Thyroid gland (tissue), 4 donors: Measurements from ENCODE around the gene PACSIN1.

Experiments
- POLR2A ChIP-seq, 2 donors: fragments of 450-650 bp; IDR thresholded peaks; one replicate each; pipeline ENCODE4 v1.6.1; 2017; ENCODE audit warnings: antibody characterized with exemption in 2 of 2, mild to moderate bottlenecking in 2 of 2, moderate library complexity in 1 of 2
- TF ChIP-seq, protein P1 (sequence below), 6 experiments: fragments of 200-600 bp in 3 of 6; fragments of 450-650 bp in 3 of 6; sonication (generic) in 3 of 6; IDR thresholded peaks; one replicate each; pipeline ENCODE4 v1.5.1; 2016 to 2019; ENCODE audit warnings: antibody characterized with exemption in 6 of 6, mild to moderate bottlenecking in 2 of 6, inconsistent platforms in 1 of 6, moderate library complexity in 1 of 6

DNA sequence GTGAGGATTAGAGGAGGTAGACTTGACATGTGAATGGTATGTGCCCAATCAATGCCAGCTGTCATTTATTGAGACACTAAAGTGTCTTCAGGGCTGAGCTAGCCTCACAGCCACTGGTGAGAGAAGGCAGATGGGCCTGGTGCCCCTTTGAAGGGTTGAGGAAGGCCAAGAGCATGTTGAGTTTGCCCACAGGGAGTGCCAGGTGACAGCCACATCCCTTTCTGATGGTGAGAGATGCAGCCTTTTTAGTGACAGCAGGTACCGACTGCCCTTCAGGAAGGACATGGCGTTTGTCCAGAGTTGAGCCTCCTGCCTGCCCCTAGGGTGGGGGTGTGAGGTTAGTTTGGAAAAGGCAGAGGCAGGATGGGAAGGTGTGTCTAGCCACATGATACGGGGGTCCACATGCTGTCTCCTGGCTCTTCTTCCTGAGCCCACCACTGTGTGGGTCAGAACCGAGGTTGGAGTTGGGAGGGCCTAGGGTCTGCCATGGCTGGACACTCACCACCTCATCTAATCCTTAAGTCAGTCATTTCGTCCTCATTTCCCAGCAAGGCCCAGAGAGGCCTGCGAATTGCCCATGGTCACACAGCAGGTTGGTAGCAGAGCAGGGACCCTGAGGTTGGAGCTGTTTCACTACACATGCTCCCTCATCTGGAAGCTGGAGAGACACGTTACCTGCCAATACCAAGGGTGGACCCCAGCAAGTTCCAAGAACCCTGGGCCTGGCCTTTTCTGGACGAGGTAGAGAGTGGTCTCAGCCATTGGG lies 57.7 kb downstream of the PACSIN1 start:
- TF ChIP-seq POLR2A (IDR thresholded peaks at IDR 0.05), result no peak
- TF ChIP-seq, protein P1, sequence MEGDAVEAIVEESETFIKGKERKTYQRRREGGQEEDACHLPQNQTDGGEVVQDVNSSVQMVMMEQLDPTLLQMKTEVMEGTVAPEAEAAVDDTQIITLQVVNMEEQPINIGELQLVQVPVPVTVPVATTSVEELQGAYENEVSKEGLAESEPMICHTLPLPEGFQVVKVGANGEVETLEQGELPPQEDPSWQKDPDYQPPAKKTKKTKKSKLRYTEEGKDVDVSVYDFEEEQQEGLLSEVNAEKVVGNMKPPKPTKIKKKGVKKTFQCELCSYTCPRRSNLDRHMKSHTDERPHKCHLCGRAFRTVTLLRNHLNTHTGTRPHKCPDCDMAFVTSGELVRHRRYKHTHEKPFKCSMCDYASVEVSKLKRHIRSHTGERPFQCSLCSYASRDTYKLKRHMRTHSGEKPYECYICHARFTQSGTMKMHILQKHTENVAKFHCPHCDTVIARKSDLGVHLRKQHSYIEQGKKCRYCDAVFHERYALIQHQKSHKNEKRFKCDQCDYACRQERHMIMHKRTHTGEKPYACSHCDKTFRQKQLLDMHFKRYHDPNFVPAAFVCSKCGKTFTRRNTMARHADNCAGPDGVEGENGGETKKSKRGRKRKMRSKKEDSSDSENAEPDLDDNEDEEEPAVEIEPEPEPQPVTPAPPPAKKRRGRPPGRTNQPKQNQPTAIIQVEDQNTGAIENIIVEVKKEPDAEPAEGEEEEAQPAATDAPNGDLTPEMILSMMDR (IDR thresholded peaks at IDR 0.05), result no peak
